ENCODE results near the gene ALOX12.

ALOX12 gene

GRCh38 chr17:7017827-7018200 lies 22.0 kb downstream of the ALOX12 start:
- H3K4me1 ChIP-seq (ENCODE audit: control insufficient read depth in 1 of 2, insufficient read depth in 1 of 2, low read depth in 1 of 2, low read length in 1 of 2): peaks cover 37% of the 10 kb centered on the region in 2 experiments
- no peaks in the 10 kb centered on the region for H3K9me3 ChIP-seq
- no peak overlapping the region for H3K4me3 ChIP-seq (ENCODE audit: low read depth in 1 of 2, low read length in 1 of 2)
- H3K27ac ChIP-seq: no peak overlapping the region
- peaks cover 25% of the 10 kb centered on the region for H3K27me3 ChIP-seq
- H3K36me3 ChIP-seq: peaks cover 20% of the 10 kb centered on the region
- no peak for TF ChIP-seq CTCF (IDR thresholded peaks at IDR 0.05)

GRCh38 chr17:7018331-7018964 lies 22.6 kb downstream of the ALOX12 start:
- no peak for TF ChIP-seq CTCF (IDR thresholded peaks at IDR 0.05)
- peaks cover 39 to 41% of the 10 kb centered on the region in 2 experiments for H3K4me1 ChIP-seq (ENCODE audit: control insufficient read depth in 1 of 2, insufficient read depth in 1 of 2, low read depth in 1 of 2, low read length in 1 of 2)

GRCh38 chr17:7019367-7019766 lies 23.5 kb downstream of the ALOX12 start:
- Histone ChIP-seq H3K4me1 (ENCODE audit: control insufficient read depth in 1 of 2, insufficient read depth in 1 of 2, low read depth in 1 of 2, low read length in 1 of 2) (peaks cover 31 to 34% of the 10 kb centered on the region in 2 experiments), H3K27me3 (peaks cover 39% of the 10 kb centered on the region), H3K27ac (no peak overlapping the region), H3K9me3 (no peaks in the 10 kb centered on the region), H3K36me3 (peaks cover 12% of the 10 kb centered on the region), H3K4me3 (ENCODE audit: low read depth in 1 of 2, low read length in 1 of 2) (no peak overlapping the region)
- no peak for TF ChIP-seq CTCF (IDR thresholded peaks at IDR 0.05)

More at GRCh38 chr17:7018331-7018964, 22.6 kb downstream of the ALOX12 start:
- H3K4me3 ChIP-seq (ENCODE audit: low read depth in 1 of 2, low read length in 1 of 2): no peak overlapping the region
- no peaks in the 10 kb centered on the region for H3K9me3 ChIP-seq
- no peak overlapping the region for H3K27ac ChIP-seq
- H3K36me3 ChIP-seq: peaks cover 20% of the 10 kb centered on the region
- peaks cover 31% of the 10 kb centered on the region for H3K27me3 ChIP-seq

GRCh38 chr17:7019839-7020519 lies 24.1 kb downstream of the ALOX12 start:
- H3K27me3 ChIP-seq: peaks cover 39% of the 10 kb centered on the region
- H3K27ac ChIP-seq: no peak overlapping the region
- H3K4me3 ChIP-seq (ENCODE audit: low read depth in 1 of 2, low read length in 1 of 2): no peak overlapping the region
- peaks cover 12% of the 10 kb centered on the region for H3K36me3 ChIP-seq
- TF ChIP-seq CTCF (IDR thresholded peaks at IDR 0.05): no peak
- peaks cover 30 to 33% of the 10 kb centered on the region in 2 experiments for H3K4me1 ChIP-seq (ENCODE audit: control insufficient read depth in 1 of 2, insufficient read depth in 1 of 2, low read depth in 1 of 2, low read length in 1 of 2)
- no peaks in the 10 kb centered on the region for H3K9me3 ChIP-seq

GRCh38 chr17:7020894-7021664 lies 25.2 kb downstream of the ALOX12 start:
- H3K4me3 ChIP-seq (ENCODE audit: low read depth in 1 of 2, low read length in 1 of 2): no peak overlapping the region
- H3K27me3 ChIP-seq: peaks cover 39% of the 10 kb centered on the region
- no peak overlapping the region for H3K27ac ChIP-seq
- peaks cover 21 to 24% of the 10 kb centered on the region in 2 experiments for H3K4me1 ChIP-seq (ENCODE audit: control insufficient read depth in 1 of 2, insufficient read depth in 1 of 2, low read depth in 1 of 2, low read length in 1 of 2)
- no peaks in the 10 kb centered on the region for H3K9me3 ChIP-seq
- H3K36me3 ChIP-seq: peaks cover 12% of the 10 kb centered on the region
- TF ChIP-seq CTCF (IDR thresholded peaks at IDR 0.05): no peak

All from neutrophil (primary cell).